PC-9 (cell line): ENCODE data around the gene SND1. TPM values are rescaled to one million over a fixed set of nuclear protein-coding genes. Genes with fewer than 3 reads are reported as not detected.

Source experiments
- BruUV-seq: library from RNA; stranded (reverse); fragments of 400-500 nt; replicated peaks from 2 replicates; lab custom pipeline; 2021; lab: Mats Ljungman, UMichigan
- CTCF ChIA-PET: fragments of 300-600 bp; sonication (Branson Sonifier 250); formaldehyde crosslinking; loops from one replicate; lab custom pipeline; 2022; ENCODE audit warnings: antibody characterized with exemption; lab: Charles Lee
- POLR2A ChIA-PET: fragments of 300-600 bp; sonication (Branson Sonifier 250); formaldehyde crosslinking; loops from one replicate; lab custom pipeline; 2022; ENCODE audit warnings: antibody characterized with exemption; ENCODE audit not compliant: unreplicated experiment; lab: Charles Lee
- DNase-seq, 2 experiments: peaks; one replicate each; pipeline versions ENCODE4 v3.0.0 to v3.0.0-alpha.2; 2015 to 2022; ENCODE audit warnings: mixed read lengths in 1 of 2
- H2AFZ ChIP-seq: fragments of 200-600 bp; sonication (generic); 2 replicates; pipeline ENCODE4 v1.8.1; 2017; ENCODE audit warnings: antibody characterized with exemption
- H3F3A ChIP-seq: fragments of 200-600 bp; sonication (generic); 2 replicates; pipeline ENCODE4 v1.8.1; 2017; ENCODE audit warnings: antibody characterized with exemption, mild to moderate bottlenecking, low read depth; ENCODE audit not compliant: insufficient read depth
- H3K27ac ChIP-seq: fragments of 200-600 bp; sonication (generic); 2 replicates; pipeline ENCODE4 v1.6.1; 2016; ENCODE audit warnings: mixed run types
- H3K27me3 ChIP-seq: fragments of 200-600 bp; sonication (generic); 2 replicates; pipeline ENCODE4 v1.6.1; 2016; ENCODE audit warnings: low read depth, mixed run types; ENCODE audit not compliant: insufficient read depth
- H3K36me3 ChIP-seq: fragments of 200-600 bp; sonication (generic); 2 replicates; pipeline ENCODE4 v1.6.1; 2016; ENCODE audit warnings: low read depth, mixed run types
- H3K4me1 ChIP-seq: fragments of 200-600 bp; sonication (generic); replicated peaks from 2 replicates; pipeline ENCODE4 v1.6.1; 2016; ENCODE audit warnings: mixed run types; ENCODE audit not compliant: insufficient read depth
- H3K4me2 ChIP-seq: fragments of 200-600 bp; sonication (generic); 2 replicates; pipeline ENCODE4 v1.6.1; 2017; ENCODE audit warnings: mixed run types
- H3K4me3 ChIP-seq: fragments of 200-600 bp; sonication (generic); 2 replicates; pipeline ENCODE4 v1.6.1; 2016; ENCODE audit warnings: mixed run types
- H3K79me2 ChIP-seq: fragments of 200-600 bp; sonication (generic); 2 replicates; pipeline ENCODE4 v1.6.1; 2017; ENCODE audit warnings: low read depth, mixed run types
- H3K9me2 ChIP-seq: fragments of 200-600 bp; sonication (generic); 2 replicates; pipeline ENCODE4 v1.8.1; 2017; ENCODE audit warnings: mild to moderate bottlenecking; ENCODE audit not compliant: insufficient read depth
- H3K9me3 ChIP-seq: fragments of 200-600 bp; sonication (generic); 2 replicates; pipeline ENCODE4 v1.8.1; 2016; ENCODE audit warnings: low read depth; ENCODE audit not compliant: insufficient read depth
- H4K20me1 ChIP-seq: fragments of 200-600 bp; sonication (generic); 2 replicates; pipeline ENCODE4 v1.8.1; 2017; ENCODE audit not compliant: insufficient read depth
- EZH2 ChIP-seq: fragments of 200-600 bp; sonication (generic); IDR thresholded peaks from 2 replicates; pipeline ENCODE4 v1.8.0; 2017; ENCODE audit warnings: antibody characterized with exemption, low read depth
- intact Hi-C: fragments of 100-400 bp; cut with micrococcal nuclease; formaldehyde crosslinking; loops from one replicate; pipeline ENCODE4 v1.10.0; 2022; ENCODE audit not compliant: unreplicated experiment
- total RNA-seq: library from RNA; stranded (reverse); gene quantifications from 2 replicates; pipeline ENCODE4 v1.2.3, GENCODE V29; 2021
- TF ChIP-seq, protein P1 (sequence below): fragments of 200-600 bp; sonication (generic); conservative IDR thresholded peaks from 2 replicates; pipeline ENCODE4 v1.6.1; 2017; ENCODE audit warnings: mixed run types, antibody characterized with exemption, mild to moderate bottlenecking, moderate library complexity

The SND1 gene
- total RNA-seq, 1 experiment from 2014 or later = 273 TPM

DNA sequence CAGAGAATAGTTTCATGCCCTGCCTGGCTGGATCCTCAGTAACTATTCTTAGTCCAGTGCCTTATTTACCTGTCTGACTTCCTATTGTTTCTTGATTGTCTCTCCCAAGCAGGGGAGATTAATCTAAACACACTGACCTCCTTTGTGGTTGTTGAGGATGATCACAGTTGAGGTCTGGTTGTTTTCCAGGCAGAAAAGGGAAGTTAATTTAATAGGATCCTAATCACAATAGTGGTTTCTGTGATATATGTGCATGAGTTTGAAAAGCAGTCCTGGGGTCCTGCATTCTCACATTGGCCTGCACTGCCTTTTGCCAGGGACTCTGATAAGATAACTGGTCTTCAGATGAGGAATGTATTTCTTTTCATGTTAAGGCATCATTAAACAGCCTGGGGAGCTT is 130.1 kb downstream of the SND1 start:
- H3K27ac ChIP-seq = no peak overlapping the region
- DNase-seq = no peak
- no peaks in the 10 kb centered on the region for H3K27me3 ChIP-seq
- no peak overlapping the region for H3K4me3 ChIP-seq
- no peaks in the 10 kb centered on the region for H3K9me3 ChIP-seq
- TF ChIP-seq EZH2 = no peak
- TF ChIP-seq, protein P1, sequence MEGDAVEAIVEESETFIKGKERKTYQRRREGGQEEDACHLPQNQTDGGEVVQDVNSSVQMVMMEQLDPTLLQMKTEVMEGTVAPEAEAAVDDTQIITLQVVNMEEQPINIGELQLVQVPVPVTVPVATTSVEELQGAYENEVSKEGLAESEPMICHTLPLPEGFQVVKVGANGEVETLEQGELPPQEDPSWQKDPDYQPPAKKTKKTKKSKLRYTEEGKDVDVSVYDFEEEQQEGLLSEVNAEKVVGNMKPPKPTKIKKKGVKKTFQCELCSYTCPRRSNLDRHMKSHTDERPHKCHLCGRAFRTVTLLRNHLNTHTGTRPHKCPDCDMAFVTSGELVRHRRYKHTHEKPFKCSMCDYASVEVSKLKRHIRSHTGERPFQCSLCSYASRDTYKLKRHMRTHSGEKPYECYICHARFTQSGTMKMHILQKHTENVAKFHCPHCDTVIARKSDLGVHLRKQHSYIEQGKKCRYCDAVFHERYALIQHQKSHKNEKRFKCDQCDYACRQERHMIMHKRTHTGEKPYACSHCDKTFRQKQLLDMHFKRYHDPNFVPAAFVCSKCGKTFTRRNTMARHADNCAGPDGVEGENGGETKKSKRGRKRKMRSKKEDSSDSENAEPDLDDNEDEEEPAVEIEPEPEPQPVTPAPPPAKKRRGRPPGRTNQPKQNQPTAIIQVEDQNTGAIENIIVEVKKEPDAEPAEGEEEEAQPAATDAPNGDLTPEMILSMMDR = no peak
- no TSS peak for BruUV-seq
- ChIA-PET CTCF (no interaction called here), POLR2A (interaction anchor here (0.5 to 0.7 kb wide), 2 partner anchors 13 to 258 kb away, joined by 7 to 12 read pairs; no protein-coding TSS in a partner anchor)
- H3F3A ChIP-seq = no peaks in the 10 kb centered on the region; the same call in 1 of the 2 replicates
- H3K4me1 ChIP-seq = no peaks in the 10 kb centered on the region
- no peak overlapping the region for H2AFZ ChIP-seq
- peaks cover 63% of the 10 kb centered on the region for H3K79me2 ChIP-seq
- no peaks in the 10 kb centered on the region for H3K9me2 ChIP-seq
- 0 out of 2 replicates have a peak, but pooled peaks cover 9% of the 10 kb centered on the region for H3K36me3 ChIP-seq
- intact Hi-C loops = no loop called here
- H3K4me2 ChIP-seq = no peak overlapping the region
- peaks cover 65% of the 10 kb centered on the region for H4K20me1 ChIP-seq

DNA sequence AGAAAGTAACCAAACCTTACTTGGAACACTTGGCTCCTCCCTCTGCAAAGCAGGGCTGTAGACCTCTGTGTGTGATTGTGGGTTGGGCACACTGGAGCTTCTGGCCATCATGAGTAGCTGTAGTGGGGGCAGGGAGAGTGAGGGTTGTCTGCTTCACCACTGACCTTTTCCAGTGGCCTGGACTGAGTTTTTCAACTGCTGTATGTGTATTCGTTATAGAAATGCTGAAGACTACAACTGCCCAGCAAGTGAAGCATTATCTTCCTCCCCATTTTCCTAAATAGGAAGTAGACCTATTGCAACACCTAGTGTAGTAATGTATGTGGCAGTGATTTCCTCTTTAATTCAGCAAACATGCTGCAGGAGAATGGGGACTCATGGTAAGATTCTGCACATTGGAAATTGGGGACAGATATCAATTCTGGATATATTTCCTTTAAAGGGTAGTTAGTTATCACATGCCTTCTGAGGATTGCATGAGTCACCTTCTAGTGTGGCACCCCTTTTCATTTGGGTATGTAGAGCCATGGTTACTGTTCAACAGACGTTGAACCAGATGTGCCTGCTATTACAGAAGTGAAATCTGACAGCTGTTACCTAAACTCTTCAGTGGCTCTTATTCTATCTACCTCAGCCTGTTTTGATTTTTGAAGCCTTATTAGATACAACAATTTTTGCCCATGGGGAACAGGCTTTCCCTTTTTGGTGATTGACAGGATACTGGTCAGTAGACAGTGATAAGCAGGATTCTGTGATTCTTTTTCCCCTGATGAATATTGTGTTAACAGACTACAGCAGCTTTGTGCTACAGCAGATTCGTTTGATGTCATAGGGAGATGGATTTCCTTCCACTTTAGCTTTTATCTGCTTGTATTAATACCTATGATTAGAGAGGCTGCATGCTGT is 130.9 kb downstream of the SND1 start:
- no peaks in the 10 kb centered on the region for H3K9me3 ChIP-seq
- DNase-seq = no peak
- H3K79me2 ChIP-seq = peaks cover 69% of the 10 kb centered on the region
- H3K4me1 ChIP-seq = no peaks in the 10 kb centered on the region
- ChIA-PET POLR2A (no interaction called here), CTCF (no interaction called here)
- H3K27me3 ChIP-seq = no peaks in the 10 kb centered on the region
- H2AFZ ChIP-seq = no peak overlapping the region
- no peaks in the 10 kb centered on the region for H3K9me2 ChIP-seq
- intact Hi-C loops = no loop called here
- H3K4me2 ChIP-seq = no peak overlapping the region
- no TSS peak for BruUV-seq
- no peak overlapping the region for H3K27ac ChIP-seq
- no peak overlapping the region for H3K4me3 ChIP-seq
- H4K20me1 ChIP-seq = peaks cover 69% of the 10 kb centered on the region
- TF ChIP-seq EZH2 = no peak
- TF ChIP-seq, protein P1 = no peak
- H3K36me3 ChIP-seq = peaks cover 9% of the 10 kb centered on the region; the same call in 1 of the 2 replicates
- no peaks in the 10 kb centered on the region; the same call in 1 of the 2 replicates for H3F3A ChIP-seq

DNA sequence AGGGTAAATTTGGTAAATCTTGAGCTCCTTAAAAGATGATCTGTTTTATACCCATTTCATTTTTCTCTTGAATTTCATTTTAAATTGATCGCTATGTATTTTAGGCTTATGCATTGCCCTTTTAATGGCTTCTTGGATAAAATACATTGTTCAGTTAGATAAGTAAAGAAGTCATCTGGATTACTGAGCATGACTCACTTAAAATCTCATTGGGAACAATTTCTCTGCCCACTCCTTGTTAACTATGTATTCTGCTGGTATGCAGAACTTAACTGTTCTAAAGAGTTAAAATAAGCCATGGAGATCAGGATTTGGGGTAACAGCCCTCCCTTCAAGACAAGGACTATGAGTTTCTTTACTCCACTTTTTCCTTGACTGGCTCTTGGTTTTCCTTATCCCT is 134.2 kb downstream of the SND1 start:
- no peak overlapping the region for H3K4me2 ChIP-seq
- no peak overlapping the region for H3K27ac ChIP-seq
- H3K4me1 ChIP-seq = no peaks in the 10 kb centered on the region
- no peaks in the 10 kb centered on the region for H3K27me3 ChIP-seq
- BruUV-seq = no TSS peak
- no peak for TF ChIP-seq EZH2
- TF ChIP-seq, protein P1 = no peak
- ChIA-PET POLR2A (no interaction called here), CTCF (no interaction called here)
- peaks cover 9% of the 10 kb centered on the region; the same call in 1 of the 2 replicates for H3K36me3 ChIP-seq
- no peaks in the 10 kb centered on the region for H3K9me2 ChIP-seq
- 0 out of 2 replicates have a peak, but pooled peaks cover 5% of the 10 kb centered on the region for H3F3A ChIP-seq
- no peak for DNase-seq
- peaks cover 69% of the 10 kb centered on the region for H3K79me2 ChIP-seq
- peaks cover 70% of the 10 kb centered on the region for H4K20me1 ChIP-seq
- H3K4me3 ChIP-seq = no peak overlapping the region
- intact Hi-C loops = no loop called here
- H2AFZ ChIP-seq = no peak overlapping the region
- no peaks in the 10 kb centered on the region for H3K9me3 ChIP-seq
